Measurements from ENCODE around the gene ZNF516. TPM values are rescaled to one million over a fixed set of nuclear protein-coding genes. Genes with fewer than 3 reads are reported as not detected.

The ZNF516 gene
- total RNA-seq, 2 experiments from 2014 or later = 7.4 to 8.4 TPM

DNA sequence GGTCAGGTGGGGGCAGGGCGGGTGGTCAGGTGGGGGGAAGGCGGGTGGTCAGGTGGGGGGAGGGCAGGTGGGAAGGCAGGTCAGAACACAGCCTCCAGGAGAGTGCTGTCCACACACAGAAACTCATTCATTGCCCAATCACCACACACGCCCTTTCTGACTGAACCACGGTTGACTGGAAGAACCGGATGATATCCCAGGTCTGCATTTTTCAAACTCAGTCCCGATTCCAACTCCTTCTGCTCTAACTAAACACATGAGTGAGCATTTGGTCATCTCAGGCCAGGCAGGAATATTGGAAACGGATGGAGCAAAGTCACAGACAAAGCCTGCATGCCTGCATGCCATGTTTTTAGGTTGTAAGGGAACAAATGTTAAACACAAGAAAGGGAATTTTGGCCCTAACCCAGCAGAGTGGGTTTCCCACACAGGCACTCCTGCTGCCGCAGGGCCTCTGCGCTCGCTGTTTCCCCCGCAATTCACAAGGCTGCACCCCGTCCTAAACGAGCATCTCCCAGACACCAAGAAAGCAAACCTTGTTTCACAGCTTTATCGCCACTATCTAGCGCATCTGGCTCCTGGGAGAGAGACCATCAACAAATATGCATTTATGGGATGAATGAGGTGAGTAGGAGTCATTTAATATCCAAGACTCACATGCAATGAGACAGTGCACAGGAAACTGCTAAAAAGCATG, 100.1 kb downstream of the ZNF516 start:
- Mint-ChIP-seq H3K27ac (no peak overlapping the region), H3K4me3 (no peak overlapping the region), H3K36me3 (ENCODE audit: low read depth) (no peaks in the 10 kb centered on the region), H3K9me3 (no peaks in the 10 kb centered on the region), H3K27me3 (ENCODE audit: low read depth) (no peaks in the 10 kb centered on the region), H3K4me1 (ENCODE audit: low read depth) (peaks cover 16% of the 10 kb centered on the region)
- CTCF ChIA-PET = no interaction called here
- intact Hi-C loops (cut with micrococcal nuclease) = no loop called here
- no peak for DNase-seq

DNA sequence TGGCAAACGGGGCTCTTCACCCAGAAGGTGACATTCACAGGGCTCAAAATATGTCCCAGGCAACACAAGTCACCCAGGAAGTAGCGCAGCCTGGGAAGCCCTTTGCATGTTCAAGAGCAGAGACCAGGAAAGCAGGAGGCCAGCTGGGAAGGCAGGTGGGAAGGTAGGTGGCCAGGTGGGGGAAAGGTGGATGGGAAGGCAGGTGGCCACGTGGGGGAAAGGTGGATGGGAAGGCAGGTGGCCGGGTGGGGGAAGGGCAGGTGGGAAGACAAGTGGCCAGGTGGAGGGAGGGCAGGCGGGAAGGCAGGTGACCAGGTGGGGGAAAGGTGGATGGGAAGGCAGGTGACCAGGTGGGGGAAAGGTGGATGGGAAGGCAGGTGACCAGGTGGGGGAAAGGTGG, 102.7 kb downstream of the ZNF516 start:
- Mint-ChIP-seq H3K4me1 (ENCODE audit: low read depth) (peaks cover 19% of the 10 kb centered on the region), H3K27me3 (ENCODE audit: low read depth) (no peaks in the 10 kb centered on the region), H3K4me3 (no peak overlapping the region), H3K9me3 (peaks cover 2% of the 10 kb centered on the region), H3K27ac (peak overlapping the region; percentile 50), H3K36me3 (ENCODE audit: low read depth) (no peaks in the 10 kb centered on the region)
- intact Hi-C loops (cut with micrococcal nuclease) = no loop called here
- DNase-seq = no peak
- CTCF ChIA-PET = no interaction called here

- Mint-ChIP-seq H3K27me3 (ENCODE audit: low read depth) (no peaks in the 10 kb centered on the region), H3K27ac (no peak overlapping the region), H3K4me1 (ENCODE audit: low read depth) (peaks cover 23% of the 10 kb centered on the region), H3K9me3 (peaks cover 2% of the 10 kb centered on the region), H3K4me3 (no peak overlapping the region), H3K36me3 (ENCODE audit: low read depth) (no peaks in the 10 kb centered on the region)
- intact Hi-C loops (cut with micrococcal nuclease) = no loop called here
- no peak for DNase-seq
- CTCF ChIA-PET = no interaction called here
Measured at GRCh38 chr18:76391746-76392145, 103.3 kb downstream of the ZNF516 start.

- Mint-ChIP-seq H3K4me1 (ENCODE audit: low read depth) (peaks cover 31% of the 10 kb centered on the region), H3K36me3 (ENCODE audit: low read depth) (no peaks in the 10 kb centered on the region), H3K4me3 (no peak overlapping the region), H3K9me3 (peaks cover 2% of the 10 kb centered on the region), H3K27ac (no peak overlapping the region), H3K27me3 (ENCODE audit: low read depth) (no peaks in the 10 kb centered on the region)
- CTCF ChIA-PET = interaction anchor here (0.5 kb wide), 1 partner anchor 302 kb away, joined by 3 read pairs; no protein-coding TSS in a partner anchor
- intact Hi-C loops (cut with micrococcal nuclease) = no loop called here
- DNase-seq = no peak
Measured at GRCh38 chr18:76391038-76391437, 104.0 kb downstream of the ZNF516 start.

GRCh38 chr18:76390452-76391035, 104.5 kb downstream of the ZNF516 start:
- peaks cover 34% of the 10 kb centered on the region for H3K4me1 Mint-ChIP-seq (ENCODE audit: low read depth)
- H3K36me3 Mint-ChIP-seq (ENCODE audit: low read depth) = no peaks in the 10 kb centered on the region
- no peak for DNase-seq
- peaks cover 2% of the 10 kb centered on the region for H3K9me3 Mint-ChIP-seq
- no peak overlapping the region for H3K4me3 Mint-ChIP-seq
- H3K27me3 Mint-ChIP-seq (ENCODE audit: low read depth) = no peaks in the 10 kb centered on the region
- intact Hi-C loops (cut with micrococcal nuclease) = no loop called here
- CTCF ChIA-PET = interaction anchor here (0.5 kb wide), 1 partner anchor 303 kb away, joined by 3 read pairs; no protein-coding TSS in a partner anchor
- no peak overlapping the region for H3K27ac Mint-ChIP-seq

DNA sequence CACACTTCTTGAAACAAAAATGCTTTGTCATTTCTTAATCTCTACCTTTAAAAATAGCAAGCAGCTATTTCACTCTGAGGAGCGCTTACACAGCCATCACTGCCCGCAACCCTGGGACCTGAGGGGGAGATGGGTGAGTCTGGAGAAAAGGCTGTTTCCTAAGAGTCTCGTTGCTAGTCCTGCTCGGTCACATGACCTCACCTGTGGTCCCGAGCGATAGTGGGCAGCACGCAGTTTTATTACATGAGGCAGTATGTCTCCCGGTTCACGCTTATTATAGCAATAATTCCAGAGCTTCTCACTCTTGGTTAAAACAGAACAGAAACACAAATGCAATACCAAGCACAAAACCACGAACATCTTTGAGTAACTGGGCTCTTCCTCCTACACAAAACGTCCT, 105.3 kb downstream of the ZNF516 start:
- Mint-ChIP-seq H3K4me3 (no peak overlapping the region), H3K9me3 (peaks cover 2% of the 10 kb centered on the region), H3K4me1 (ENCODE audit: low read depth) (peaks cover 32% of the 10 kb centered on the region), H3K27me3 (ENCODE audit: low read depth) (no peaks in the 10 kb centered on the region), H3K36me3 (ENCODE audit: low read depth) (no peaks in the 10 kb centered on the region), H3K27ac (no peak overlapping the region)
- intact Hi-C loops (cut with micrococcal nuclease) = no loop called here
- CTCF ChIA-PET = interaction anchor here (0.7 to 0.9 kb wide), 2 partner anchors 8 to 9 kb away, joined by 3 to 8 read pairs; no protein-coding TSS in a partner anchor
- DNase-seq = no peak

GRCh38 chr18:76388891-76389423, 106.1 kb downstream of the ZNF516 start:
- peaks cover 32% of the 10 kb centered on the region for H3K4me1 Mint-ChIP-seq (ENCODE audit: low read depth)
- CTCF ChIA-PET = interaction anchor here (0.7 to 0.9 kb wide), 2 partner anchors 9 to 10 kb away, joined by 3 to 8 read pairs; no protein-coding TSS in a partner anchor

DNA sequence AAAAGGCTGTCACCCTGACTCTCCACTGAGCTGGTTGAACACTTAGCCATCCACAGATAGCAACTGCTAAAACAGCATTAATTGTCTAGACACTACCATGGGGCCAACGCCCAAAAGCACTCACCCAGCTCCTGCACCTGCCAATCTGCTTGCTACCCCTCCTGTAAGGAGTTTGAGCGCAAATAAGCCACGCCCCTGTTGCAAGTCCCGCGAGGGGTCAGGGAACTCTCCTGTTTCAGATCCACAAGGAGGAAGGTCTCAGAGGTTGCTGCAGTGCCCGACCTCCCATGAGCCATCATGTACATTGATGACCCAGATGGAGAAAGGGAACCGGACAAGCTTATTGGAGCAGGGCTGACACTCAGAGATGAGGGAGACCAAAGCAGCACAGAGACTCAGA, 106.8 kb downstream of the ZNF516 start:
- peaks cover 2% of the 10 kb centered on the region for H3K9me3 Mint-ChIP-seq
- intact Hi-C loops (cut with micrococcal nuclease) = no loop called here

More at GRCh38 chr18:76388891-76389423, 106.1 kb downstream of the ZNF516 start:
- Mint-ChIP-seq H3K4me3 (no peak overlapping the region), H3K36me3 (ENCODE audit: low read depth) (no peaks in the 10 kb centered on the region), H3K9me3 (peaks cover 2% of the 10 kb centered on the region), H3K27me3 (ENCODE audit: low read depth) (no peaks in the 10 kb centered on the region), H3K27ac (no peak overlapping the region)
- intact Hi-C loops (cut with micrococcal nuclease) = no loop called here
- DNase-seq = no peak

GRCh38 chr18:76387608-76388007, 107.4 kb downstream of the ZNF516 start:
- no peak for DNase-seq
- peaks cover 2% of the 10 kb centered on the region for H3K9me3 Mint-ChIP-seq
- H3K4me1 Mint-ChIP-seq (ENCODE audit: low read depth) = peaks cover 32% of the 10 kb centered on the region
- no peaks in the 10 kb centered on the region for H3K27me3 Mint-ChIP-seq (ENCODE audit: low read depth)
- intact Hi-C loops (cut with micrococcal nuclease) = no loop called here
- H3K27ac Mint-ChIP-seq = no peak overlapping the region
- no peaks in the 10 kb centered on the region for H3K36me3 Mint-ChIP-seq (ENCODE audit: low read depth)
- no peak overlapping the region for H3K4me3 Mint-ChIP-seq
- CTCF ChIA-PET = no interaction called here

More for the DNA sequence above, 106.8 kb downstream of the ZNF516 start:
- H3K4me3 Mint-ChIP-seq = no peak overlapping the region
- no peaks in the 10 kb centered on the region for H3K36me3 Mint-ChIP-seq (ENCODE audit: low read depth)
- H3K27me3 Mint-ChIP-seq (ENCODE audit: low read depth) = no peaks in the 10 kb centered on the region
- CTCF ChIA-PET = no interaction called here
- peaks cover 32% of the 10 kb centered on the region for H3K4me1 Mint-ChIP-seq (ENCODE audit: low read depth)
- DNase-seq = no peak
- H3K27ac Mint-ChIP-seq = no peak overlapping the region

DNA sequence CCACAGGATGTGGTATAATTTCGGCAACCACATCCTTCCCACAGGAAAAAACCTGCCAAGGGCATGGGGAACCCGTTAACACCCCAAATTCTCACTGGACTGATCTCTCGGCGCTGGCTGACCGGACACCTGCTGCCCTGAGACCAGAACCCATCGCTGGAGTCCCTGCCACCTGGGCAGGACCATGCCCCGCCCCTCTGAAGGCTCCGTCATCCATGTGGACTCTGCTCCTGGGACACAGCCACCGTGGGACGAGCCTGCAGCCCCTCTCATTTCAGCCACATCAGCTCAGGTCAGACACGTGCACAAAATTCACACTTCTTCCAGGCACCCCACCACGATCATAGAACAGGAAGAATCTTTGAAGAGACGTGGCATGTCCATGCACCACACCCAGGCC, 108.2 kb downstream of the ZNF516 start:
- no peak overlapping the region for H3K4me3 Mint-ChIP-seq
- CTCF ChIA-PET = interaction anchor here (1.2 kb wide), 1 partner anchor 322 kb away, joined by 6 read pairs; no protein-coding TSS in a partner anchor
- peaks cover 29% of the 10 kb centered on the region for H3K4me1 Mint-ChIP-seq (ENCODE audit: low read depth)
- intact Hi-C loops (cut with micrococcal nuclease) = no loop called here
- no peaks in the 10 kb centered on the region for H3K36me3 Mint-ChIP-seq (ENCODE audit: low read depth)
- H3K27me3 Mint-ChIP-seq (ENCODE audit: low read depth) = no peaks in the 10 kb centered on the region
- DNase-seq = no peak
- no peak overlapping the region for H3K27ac Mint-ChIP-seq
- H3K9me3 Mint-ChIP-seq = peaks cover 2% of the 10 kb centered on the region

- DNase-seq = no peak
- CTCF ChIA-PET = interaction anchor here (1.2 kb wide), 1 partner anchor 323 kb away, joined by 6 read pairs; no protein-coding TSS in a partner anchor
- H3K4me3 Mint-ChIP-seq = no peak overlapping the region
- no peak overlapping the region for H3K27ac Mint-ChIP-seq
- H3K27me3 Mint-ChIP-seq (ENCODE audit: low read depth) = no peaks in the 10 kb centered on the region
- intact Hi-C loops (cut with micrococcal nuclease) = no loop called here
- peaks cover 25% of the 10 kb centered on the region for H3K4me1 Mint-ChIP-seq (ENCODE audit: low read depth)
- H3K36me3 Mint-ChIP-seq (ENCODE audit: low read depth) = no peaks in the 10 kb centered on the region
- H3K9me3 Mint-ChIP-seq = peaks cover 2% of the 10 kb centered on the region
Measured at GRCh38 chr18:76386071-76386470, 109.0 kb downstream of the ZNF516 start.

GRCh38 chr18:76385681-76385975, 109.4 kb downstream of the ZNF516 start:
- Mint-ChIP-seq H3K27me3 (ENCODE audit: low read depth) (no peaks in the 10 kb centered on the region), H3K36me3 (ENCODE audit: low read depth) (no peaks in the 10 kb centered on the region), H3K4me3 (no peak overlapping the region), H3K27ac (no peak overlapping the region), H3K4me1 (ENCODE audit: low read depth) (peaks cover 22% of the 10 kb centered on the region), H3K9me3 (peaks cover 2% of the 10 kb centered on the region)
- intact Hi-C loops (cut with micrococcal nuclease) = no loop called here
- CTCF ChIA-PET = no interaction called here
- no peak for DNase-seq

All from activated naive CD4-positive, alpha-beta T cell treated with anti-CD3 and anti-CD28 coated beads for 36 hours (primary cell).